GM23248 (cell line): Measurements from ENCODE around the gene CFAP299. TPM values are rescaled to one million over a fixed set of nuclear protein-coding genes. Genes with fewer than 3 reads are reported as not detected.
"Not testable (repeated sequence)": the region's sequence is repeated elsewhere in the genome, so short reads cannot be mapped to it uniquely, and the experiment has no call there.

Experiments
- DNase-seq: peaks from one replicate; pipeline ENCODE4 v3.0.0-alpha.2; 2015
- H2AFZ ChIP-seq: fragments of 200-600 bp; sonication (generic); 2 replicates; pipeline ENCODE4 v1.6.1; 2016; ENCODE audit warnings: antibody characterized with exemption
- H3F3A ChIP-seq: fragments of 200-600 bp; sonication (generic); 2 replicates; pipeline ENCODE4 v1.6.1; 2016; ENCODE audit warnings: mild to moderate bottlenecking, antibody characterized with exemption, mixed run types; ENCODE audit not compliant: insufficient read depth
- H3K27ac ChIP-seq: fragments of 200-600 bp; sonication (generic); 2 replicates; pipeline ENCODE4 v1.5.1; 2016; ENCODE audit warnings: mild to moderate bottlenecking
- H3K27me3 ChIP-seq: fragments of 200-600 bp; sonication (generic); replicated peaks from 2 replicates; pipeline ENCODE4 v1.6.1; 2016; ENCODE audit warnings: mild to moderate bottlenecking; ENCODE audit not compliant: insufficient read depth
- H3K36me3 ChIP-seq: fragments of 200-600 bp; sonication (generic); 2 replicates; pipeline ENCODE4 v1.6.1; 2016; ENCODE audit warnings: low read depth, mild to moderate bottlenecking
- H3K4me1 ChIP-seq: fragments of 200-600 bp; sonication (generic); 2 replicates; pipeline ENCODE4 v1.6.1; 2016; ENCODE audit warnings: mild to moderate bottlenecking; ENCODE audit not compliant: insufficient read depth
- H3K4me2 ChIP-seq: fragments of 200-600 bp; sonication (generic); one replicate; pipeline ENCODE4 v1.6.1; 2016; ENCODE audit warnings: mild to moderate bottlenecking; ENCODE audit not compliant: unreplicated experiment
- H3K4me3 ChIP-seq: fragments of 200-600 bp; sonication (generic); 2 replicates; pipeline ENCODE4 v1.5.1; 2016; ENCODE audit warnings: mild to moderate bottlenecking
- H3K79me2 ChIP-seq: fragments of 200-600 bp; sonication (generic); 2 replicates; pipeline ENCODE4 v1.6.1; 2016; ENCODE audit warnings: mild to moderate bottlenecking; ENCODE audit not compliant: insufficient read depth
- H3K9ac ChIP-seq: fragments of 200-600 bp; sonication (generic); 2 replicates; pipeline ENCODE4 v1.6.1; 2016; ENCODE audit warnings: mild to moderate bottlenecking
- H3K9me2 ChIP-seq: fragments of 200-600 bp; sonication (generic); 2 replicates; pipeline ENCODE4 v1.6.1; 2016; ENCODE audit warnings: mixed run types, mild to moderate bottlenecking, moderate library complexity; ENCODE audit not compliant: insufficient read depth
- H3K9me3 ChIP-seq: fragments of 200-600 bp; sonication (generic); one replicate; pipeline ENCODE4 v1.6.1; 2017; ENCODE audit warnings: low read depth
- H4K20me1 ChIP-seq: fragments of 200-600 bp; sonication (generic); 2 replicates; pipeline ENCODE4 v1.6.0; 2016; ENCODE audit not compliant: insufficient read depth
- EZH2 ChIP-seq: fragments of 200-600 bp; sonication (generic); IDR thresholded peaks from 2 replicates; pipeline ENCODE4 v1.6.1; 2018; ENCODE audit warnings: antibody characterized with exemption, mild to moderate bottlenecking; ENCODE audit not compliant: insufficient read depth, poor library complexity, severe bottlenecking
- EZH2phosphoT487 ChIP-seq: fragments of 200-600 bp; sonication (generic); IDR thresholded peaks from 2 replicates; pipeline ENCODE4 v1.6.1; 2018; ENCODE audit warnings: antibody characterized with exemption, moderate library complexity, mild to moderate bottlenecking, low read depth; ENCODE audit not compliant: insufficient read depth
- WGBS, 2 experiments: methylation state at CpG; one replicate each; pipeline ENCODE4 v1.1.6; 2015 to 2017; ENCODE audit warnings: low lambda C conversion rate in 2 of 2, low coverage in 1 of 2; ENCODE audit errors: missing lambda C conversion rate in 2 of 2; 5-methylcytosine and 5-hydroxymethylcytosine counted together
- in situ Hi-C: fragments of 300-500 bp; cut with MboI; formaldehyde crosslinking; loops from 2 replicates; pipeline ENCODE4 v1.15.0; 2020
- polyA plus RNA-seq: library from polyadenylated mRNA; unstranded; fragments of >200 nt; fragmentation: Nextera tagmentation; extraction: Ambion mirVana; gene quantifications from 2 replicates; pipeline ENCODE4 v1.2.1, GENCODE V29; 2016
- total RNA-seq: library from RNA; depleted of rRNA; stranded (reverse); fragments of >200 nt; shearing (Covaris generic); gene quantifications from 2 replicates; pipeline ENCODE4 v1.2.3, GENCODE V29; 2014

Gene CFAP299
- total and polyA plus RNA-seq, 2 experiments from 2014 or later: 1.0 to 1.1 TPM

GRCh38 chr4:80425124-80426100, 89.9 kb downstream of the CFAP299 start:
- no peak overlapping the region for H3K9ac ChIP-seq
- H3K4me3 ChIP-seq: no peak overlapping the region
- H3K9me2 ChIP-seq: no peaks in the 10 kb centered on the region
- no peaks in the 10 kb centered on the region for H3K27me3 ChIP-seq
- H3K79me2 ChIP-seq: no peaks in the 10 kb centered on the region
- H3K4me2 ChIP-seq: no peak overlapping the region
- no peak overlapping the region for H3K27ac ChIP-seq
- TF ChIP-seq EZH2phosphoT487 (no peak), EZH2 (no peak)
- H3K4me1 ChIP-seq: no peaks in the 10 kb centered on the region
- no peaks in the 10 kb centered on the region for H4K20me1 ChIP-seq
- 70 to 74% methylated on average over 4 of the region's 4 CpGs for WGBS, 2 experiments
- no peak for DNase-seq
- no peak overlapping the region for H2AFZ ChIP-seq
- no peaks in the 10 kb centered on the region for H3F3A ChIP-seq
- no peaks in the 10 kb centered on the region for H3K9me3 ChIP-seq
- in situ Hi-C loops: no loop called here
- H3K36me3 ChIP-seq: no peaks in the 10 kb centered on the region

GRCh38 chr4:80431203-80431965, 95.9 kb downstream of the CFAP299 start:
- Histone ChIP-seq H3F3A (peaks cover 11% of the 10 kb centered on the region; the same call in 1 of the 2 replicates), H3K9me2 (no peaks in the 10 kb centered on the region), H3K4me1 (0 out of 2 replicates have a peak, but pooled peaks cover 4% of the 10 kb centered on the region), H3K4me2 (no peak overlapping the region), H3K79me2 (no peaks in the 10 kb centered on the region), H3K9me3 (no peaks in the 10 kb centered on the region), H3K4me3 (no peak overlapping the region), H4K20me1 (no peaks in the 10 kb centered on the region), H3K27me3 (no peaks in the 10 kb centered on the region), H3K27ac (no peak overlapping the region), H3K36me3 (no peaks in the 10 kb centered on the region), H2AFZ (no peak overlapping the region), H3K9ac (no peak overlapping the region)
- in situ Hi-C loops: no loop called here
- no peak for DNase-seq
- WGBS, 2 experiments: 86 to 90% methylated on average over 5 of the region's 5 CpGs
- TF ChIP-seq EZH2 (no peak), EZH2phosphoT487 (no peak)

- H3K27ac ChIP-seq: no peak overlapping the region
- TF ChIP-seq EZH2phosphoT487 (no peak), EZH2 (no peak)
- no peaks in the 10 kb centered on the region for H4K20me1 ChIP-seq
- H3K9me2 ChIP-seq: no peaks in the 10 kb centered on the region
- no peak overlapping the region for H3K9ac ChIP-seq
- H3K9me3 ChIP-seq: no peaks in the 10 kb centered on the region
- peak; percentile 30 for DNase-seq
- no peaks in the 10 kb centered on the region for H3K79me2 ChIP-seq
- no peaks in the 10 kb centered on the region for H3K36me3 ChIP-seq
- H3K4me1 ChIP-seq: 0 out of 2 replicates have a peak, but pooled peaks cover 4% of the 10 kb centered on the region
- no peaks in the 10 kb centered on the region for H3K27me3 ChIP-seq
- H3K4me2 ChIP-seq: no peak overlapping the region
- 0 out of 2 replicates have a peak overlapping the region, but pooled peaks have one; percentile 11 for H2AFZ ChIP-seq
- in situ Hi-C loops: no loop called here
- 82 to 92% methylated on average over 1 of the region's 1 CpG for WGBS, 2 experiments
- no peak overlapping the region for H3K4me3 ChIP-seq
- H3F3A ChIP-seq: peaks cover 11% of the 10 kb centered on the region; the same call in 1 of the 2 replicates
Measured at GRCh38 chr4:80434238-80434637, 98.7 kb downstream of the CFAP299 start.

- 0 out of 2 replicates have a peak, but pooled peaks cover 4% of the 10 kb centered on the region for H3K4me1 ChIP-seq
Measured at GRCh38 chr4:80438016-80438415, 102.5 kb downstream of the CFAP299 start.

GRCh38 chr4:80439294-80440061, 103.9 kb downstream of the CFAP299 start:
- H3K36me3 ChIP-seq, H3K79me2 ChIP-seq, H2AFZ ChIP-seq, H3K9ac ChIP-seq, H3K9me2 ChIP-seq, H3K4me2 ChIP-seq, H3K4me3 ChIP-seq, H3F3A ChIP-seq, H3K9me3 ChIP-seq, DNase-seq, H3K27me3 ChIP-seq, H4K20me1 ChIP-seq, in situ Hi-C loops, H3K27ac ChIP-seq, H3K4me1 ChIP-seq: not testable (repeated sequence)
- 69 to 71% methylated on average over 14 of the region's 14 CpGs for WGBS, 2 experiments

More at GRCh38 chr4:80438016-80438415, 102.5 kb downstream of the CFAP299 start:
- Histone ChIP-seq H2AFZ (no peak overlapping the region), H3K4me2 (no peak overlapping the region), H3F3A (peaks cover 11% of the 10 kb centered on the region; the same call in 1 of the 2 replicates), H3K9me2 (no peaks in the 10 kb centered on the region), H3K36me3 (no peaks in the 10 kb centered on the region), H3K9ac (no peak overlapping the region), H3K4me3 (no peak overlapping the region), H3K9me3 (no peaks in the 10 kb centered on the region), H4K20me1 (no peaks in the 10 kb centered on the region), H3K79me2 (no peaks in the 10 kb centered on the region), H3K27me3 (no peaks in the 10 kb centered on the region), H3K27ac (no peak overlapping the region)
- no peak for DNase-seq
- 6 to 8% methylated on average over 1 of the region's 1 CpG for whole genome bisulfite sequencing, 2 experiments
- in situ Hi-C loops: no loop called here
- TF ChIP-seq EZH2phosphoT487 (no peak), EZH2 (no peak)
